GM13976 (cell line): ENCODE data around the gene NCAN.

Experiments
- DNase-seq: peaks from one replicate; pipeline ENCODE4 v3.0.0; 2012; ENCODE audit warnings: low spot score
- in situ Hi-C: fragments of 300-500 bp; cut with MboI; formaldehyde crosslinking; loops from one replicate; pipeline ENCODE4 v1.12.0; 2022; ENCODE audit warnings: low sequenced_read_pairs, mixed read lengths, inconsistent platforms; ENCODE audit not compliant: unreplicated experiment
- TF ChIP-seq, protein P1 (sequence below): IDR thresholded peaks from 2 replicates; pipeline ENCODE4 v1.5.1; 2012; ENCODE audit warnings: borderline replicate concordance, mild to moderate bottlenecking; ENCODE audit not compliant: insufficient read depth; ENCODE audit errors: extremely low read depth, missing control alignments, control extremely low read depth

NCAN gene

DNA sequence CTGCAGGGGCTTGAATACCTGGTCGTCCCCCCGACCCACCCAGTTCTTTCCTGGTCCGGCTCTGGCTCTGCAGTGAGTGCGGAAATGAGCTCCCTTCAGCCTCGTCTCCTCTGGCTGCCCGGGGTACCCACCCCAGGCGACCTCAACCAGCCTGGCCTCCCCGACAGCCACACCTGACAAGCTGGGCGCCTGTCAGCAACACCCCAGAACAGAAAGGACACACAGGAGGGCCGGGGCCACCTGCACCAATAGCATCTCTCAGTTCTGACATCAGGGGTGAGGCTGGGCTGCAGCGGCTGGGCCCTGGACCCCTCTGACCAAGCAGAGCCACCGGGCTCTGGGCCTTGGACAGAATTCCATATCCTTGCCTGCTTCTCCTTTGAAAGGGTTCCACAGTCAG is 88.9 kb downstream of the NCAN start:
- TF ChIP-seq, protein P1, sequence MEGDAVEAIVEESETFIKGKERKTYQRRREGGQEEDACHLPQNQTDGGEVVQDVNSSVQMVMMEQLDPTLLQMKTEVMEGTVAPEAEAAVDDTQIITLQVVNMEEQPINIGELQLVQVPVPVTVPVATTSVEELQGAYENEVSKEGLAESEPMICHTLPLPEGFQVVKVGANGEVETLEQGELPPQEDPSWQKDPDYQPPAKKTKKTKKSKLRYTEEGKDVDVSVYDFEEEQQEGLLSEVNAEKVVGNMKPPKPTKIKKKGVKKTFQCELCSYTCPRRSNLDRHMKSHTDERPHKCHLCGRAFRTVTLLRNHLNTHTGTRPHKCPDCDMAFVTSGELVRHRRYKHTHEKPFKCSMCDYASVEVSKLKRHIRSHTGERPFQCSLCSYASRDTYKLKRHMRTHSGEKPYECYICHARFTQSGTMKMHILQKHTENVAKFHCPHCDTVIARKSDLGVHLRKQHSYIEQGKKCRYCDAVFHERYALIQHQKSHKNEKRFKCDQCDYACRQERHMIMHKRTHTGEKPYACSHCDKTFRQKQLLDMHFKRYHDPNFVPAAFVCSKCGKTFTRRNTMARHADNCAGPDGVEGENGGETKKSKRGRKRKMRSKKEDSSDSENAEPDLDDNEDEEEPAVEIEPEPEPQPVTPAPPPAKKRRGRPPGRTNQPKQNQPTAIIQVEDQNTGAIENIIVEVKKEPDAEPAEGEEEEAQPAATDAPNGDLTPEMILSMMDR, result no peak
- no peak for DNase-seq
- in situ Hi-C loops, result no loop called here
